GM23338 (cell line): ENCODE measurements around the gene TRIM59.

Source experiments
- EZH2 ChIP-seq: fragments of 200-600 bp; sonication (generic); IDR thresholded peaks from one replicate; pipeline ENCODE4 v1.8.0; 2017; ENCODE audit warnings: antibody characterized with exemption, mild to moderate bottlenecking, low read depth; ENCODE audit not compliant: unreplicated experiment
- EZH2phosphoT487 ChIP-seq: fragments of 200-600 bp; sonication (generic); IDR thresholded peaks from one replicate; pipeline ENCODE4 v1.8.1; 2018; ENCODE audit warnings: antibody characterized with exemption; ENCODE audit not compliant: unreplicated experiment
- TF ChIP-seq, protein P1 (sequence below), 2 experiments: fragments of 200-600 bp in 1 of 2; sonication (generic) in 1 of 2; conservative IDR thresholded peaks; 2 replicates each; pipeline versions ENCODE4 v1.5.1 to v1.6.1; 2016 to 2017; ENCODE audit warnings: antibody characterized with exemption in 2 of 2, low read depth in 2 of 2, mild to moderate bottlenecking in 2 of 2, moderate library complexity in 1 of 2

DNA sequence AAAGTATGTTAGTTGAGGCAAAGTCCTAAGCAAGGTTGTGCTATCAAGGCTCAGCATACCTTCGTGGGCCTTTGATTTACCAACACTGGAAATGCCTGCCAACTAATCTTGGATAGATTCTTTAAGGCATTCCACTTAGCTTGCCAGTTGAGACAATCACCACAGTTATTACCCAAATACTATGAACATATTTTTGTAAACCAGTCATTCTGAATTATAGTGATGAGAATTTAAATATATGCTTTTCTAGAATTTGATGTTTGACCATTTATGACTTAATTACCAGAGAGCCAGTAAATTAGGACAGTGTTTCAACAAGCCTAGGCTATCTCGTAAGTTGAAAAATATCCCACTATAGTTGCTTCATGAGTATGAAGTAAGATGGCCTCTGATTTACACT, 15.5 kb downstream of the TRIM59 start:
- TF ChIP-seq EZH2phosphoT487 (no peak), EZH2 (no peak)
- TF ChIP-seq, protein P1, sequence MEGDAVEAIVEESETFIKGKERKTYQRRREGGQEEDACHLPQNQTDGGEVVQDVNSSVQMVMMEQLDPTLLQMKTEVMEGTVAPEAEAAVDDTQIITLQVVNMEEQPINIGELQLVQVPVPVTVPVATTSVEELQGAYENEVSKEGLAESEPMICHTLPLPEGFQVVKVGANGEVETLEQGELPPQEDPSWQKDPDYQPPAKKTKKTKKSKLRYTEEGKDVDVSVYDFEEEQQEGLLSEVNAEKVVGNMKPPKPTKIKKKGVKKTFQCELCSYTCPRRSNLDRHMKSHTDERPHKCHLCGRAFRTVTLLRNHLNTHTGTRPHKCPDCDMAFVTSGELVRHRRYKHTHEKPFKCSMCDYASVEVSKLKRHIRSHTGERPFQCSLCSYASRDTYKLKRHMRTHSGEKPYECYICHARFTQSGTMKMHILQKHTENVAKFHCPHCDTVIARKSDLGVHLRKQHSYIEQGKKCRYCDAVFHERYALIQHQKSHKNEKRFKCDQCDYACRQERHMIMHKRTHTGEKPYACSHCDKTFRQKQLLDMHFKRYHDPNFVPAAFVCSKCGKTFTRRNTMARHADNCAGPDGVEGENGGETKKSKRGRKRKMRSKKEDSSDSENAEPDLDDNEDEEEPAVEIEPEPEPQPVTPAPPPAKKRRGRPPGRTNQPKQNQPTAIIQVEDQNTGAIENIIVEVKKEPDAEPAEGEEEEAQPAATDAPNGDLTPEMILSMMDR (conservative IDR thresholded peaks at IDR 0.05; ENCODE audit: low read depth in 2 of 2), result no peak
